GM19452 (cell line): ENCODE data around the gene ADISSP.

ENCODE experiments used
- ATAC-seq: cut with Tn5 transposase; IDR thresholded peaks from one replicate; pipeline ENCODE4 v1.9.1; 2021; ENCODE audit not compliant: unreplicated experiment

Gene ADISSP

DNA sequence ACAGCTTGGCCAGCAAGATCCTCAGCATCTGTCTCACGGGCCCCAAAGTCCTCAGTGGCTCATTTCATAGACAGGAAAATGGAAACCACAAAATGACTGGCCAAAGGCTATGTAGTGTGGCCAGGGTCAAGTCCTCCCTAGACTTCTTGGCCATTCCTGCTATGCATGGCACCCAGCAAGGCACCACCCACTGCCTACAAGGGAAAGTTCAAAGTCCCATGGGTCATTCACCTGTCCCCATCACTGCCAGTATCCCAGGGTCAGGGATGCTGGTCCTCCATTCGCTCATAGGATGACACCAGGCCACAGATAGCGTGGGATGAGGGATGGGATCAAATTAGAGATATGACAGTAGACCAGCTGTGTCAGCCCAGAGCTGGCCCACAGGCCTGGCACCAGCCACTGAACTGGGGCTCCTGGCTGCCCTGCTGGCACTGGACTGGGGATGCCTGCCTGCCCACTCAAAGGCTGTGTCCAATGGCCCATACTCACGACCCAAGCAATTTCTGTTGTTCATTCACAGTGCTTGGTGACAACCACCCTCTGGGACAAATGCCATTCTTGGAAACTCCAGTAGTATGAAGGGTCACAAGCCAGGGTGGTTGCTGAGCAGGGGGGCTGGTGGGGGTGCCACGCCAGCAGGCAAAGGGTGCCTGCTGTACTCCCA lies 11.6 kb downstream of the ADISSP start:
- ATAC-seq = no peak

DNA sequence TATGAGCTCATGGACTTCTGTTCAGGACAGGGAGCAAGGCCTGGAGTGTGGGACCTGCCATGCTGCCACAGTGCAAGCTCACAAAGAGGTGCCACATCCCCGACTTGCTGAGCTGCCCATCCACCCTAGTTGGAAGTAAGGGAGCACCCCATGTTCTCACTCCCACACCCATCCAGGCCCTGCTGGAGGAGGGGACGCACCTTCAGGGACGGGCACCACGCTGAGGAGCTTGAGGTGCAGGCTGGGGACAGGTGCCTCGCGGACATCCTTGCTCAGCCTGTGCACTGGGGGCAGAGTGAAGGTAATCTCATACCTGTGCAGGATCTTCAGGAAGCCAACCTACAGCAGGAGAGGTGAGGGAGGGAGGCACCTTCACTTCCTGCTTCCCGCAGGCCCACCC lies 12.3 kb downstream of the ADISSP start:
- ATAC-seq = no peak

DNA sequence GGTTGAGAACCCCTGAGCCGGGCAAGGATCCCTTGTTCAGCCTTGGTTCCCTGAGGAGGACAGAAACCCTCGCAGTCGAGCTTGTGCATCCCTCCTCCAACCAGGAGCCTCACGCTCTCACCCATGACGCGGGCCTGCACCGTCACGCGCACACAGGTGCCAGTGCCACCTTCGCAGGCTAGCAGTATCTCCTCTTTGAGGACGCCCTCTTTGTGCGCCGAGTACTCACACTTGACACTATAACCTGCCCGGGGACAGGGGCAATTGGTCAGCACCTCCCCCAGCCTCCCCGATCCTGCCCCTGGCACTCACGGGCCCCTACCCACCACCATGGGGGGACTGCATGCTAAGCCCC lies 13.3 kb downstream of the ADISSP start:
- no peak for ATAC-seq

DNA sequence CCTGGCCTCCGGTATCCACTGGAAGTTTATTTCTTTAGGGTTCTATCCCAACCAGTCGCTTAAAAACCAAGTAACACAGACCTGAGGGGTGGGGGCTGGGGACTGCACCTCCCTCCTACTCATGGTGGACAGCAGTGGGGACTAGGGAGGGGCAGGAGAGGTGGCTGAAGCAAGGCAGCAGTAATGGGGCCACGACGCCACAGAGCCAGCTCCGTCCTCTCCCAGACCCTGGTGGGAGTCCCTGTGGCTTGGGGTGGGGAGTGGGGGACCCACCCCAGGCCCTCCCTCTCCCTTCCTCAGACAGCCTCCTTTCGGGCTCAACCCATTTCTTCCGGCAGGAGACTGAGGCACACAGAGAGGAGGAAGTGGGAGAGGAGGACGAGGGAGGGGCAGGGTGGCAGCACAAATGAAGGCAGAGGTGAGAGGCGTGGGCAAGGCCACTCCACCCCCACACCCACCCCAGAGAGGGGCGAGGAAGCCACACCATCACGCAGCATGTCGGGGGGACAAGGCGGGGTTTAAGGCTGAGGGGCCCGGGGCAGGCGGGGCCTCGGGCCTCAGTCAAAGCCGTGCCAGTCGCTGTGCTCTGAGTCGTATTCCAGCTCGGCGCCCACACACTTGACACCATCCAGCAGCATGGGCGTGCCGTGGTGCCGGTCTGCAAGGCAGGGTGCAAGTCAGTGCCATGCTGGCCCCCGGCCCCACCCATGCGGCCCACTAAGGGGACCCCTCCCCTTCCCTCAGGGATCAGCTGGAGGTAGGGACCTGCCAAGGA lies 13.9 kb downstream of the ADISSP start:
- ATAC-seq = no peak

DNA sequence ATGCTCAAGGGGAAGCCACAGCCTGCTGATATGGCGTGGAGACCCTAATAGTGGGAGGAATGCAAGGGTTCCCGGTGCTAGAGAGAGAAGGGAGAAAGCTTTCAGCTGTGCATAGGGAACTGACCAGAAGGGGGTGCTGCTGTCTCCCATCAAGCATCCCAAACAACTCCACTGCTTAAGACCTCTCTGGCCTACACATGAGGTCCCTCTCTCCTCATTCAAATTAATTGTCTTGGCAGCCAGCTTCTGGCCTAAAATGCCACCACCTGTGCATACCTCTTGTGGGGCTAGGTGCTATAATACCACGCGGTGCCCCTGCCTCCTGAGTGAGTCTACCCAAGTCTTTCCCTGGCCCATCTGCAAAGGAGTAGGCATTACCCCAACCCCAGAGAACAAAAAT lies 14.5 kb downstream of the ADISSP start:
- ATAC-seq = no peak

DNA sequence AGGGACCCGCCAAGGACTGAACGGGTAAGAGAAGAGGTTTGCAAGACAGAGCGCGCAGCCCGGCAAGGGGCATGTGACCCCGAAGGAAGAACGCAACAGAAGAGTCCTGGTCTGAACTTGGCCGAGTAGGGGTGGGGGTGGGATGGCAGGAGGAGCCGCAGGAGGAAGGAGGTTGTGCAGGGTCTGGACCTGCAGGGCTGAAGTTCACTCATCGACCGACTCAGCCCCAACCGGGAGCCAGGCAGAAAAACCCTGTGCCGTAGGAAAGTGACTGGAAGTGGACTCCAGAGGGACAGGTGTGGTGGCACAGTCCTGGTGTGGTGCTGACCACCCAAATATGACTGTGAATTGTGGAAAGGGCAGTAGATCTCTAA lies 15.2 kb downstream of the ADISSP start:
- ATAC-seq = no peak

DNA sequence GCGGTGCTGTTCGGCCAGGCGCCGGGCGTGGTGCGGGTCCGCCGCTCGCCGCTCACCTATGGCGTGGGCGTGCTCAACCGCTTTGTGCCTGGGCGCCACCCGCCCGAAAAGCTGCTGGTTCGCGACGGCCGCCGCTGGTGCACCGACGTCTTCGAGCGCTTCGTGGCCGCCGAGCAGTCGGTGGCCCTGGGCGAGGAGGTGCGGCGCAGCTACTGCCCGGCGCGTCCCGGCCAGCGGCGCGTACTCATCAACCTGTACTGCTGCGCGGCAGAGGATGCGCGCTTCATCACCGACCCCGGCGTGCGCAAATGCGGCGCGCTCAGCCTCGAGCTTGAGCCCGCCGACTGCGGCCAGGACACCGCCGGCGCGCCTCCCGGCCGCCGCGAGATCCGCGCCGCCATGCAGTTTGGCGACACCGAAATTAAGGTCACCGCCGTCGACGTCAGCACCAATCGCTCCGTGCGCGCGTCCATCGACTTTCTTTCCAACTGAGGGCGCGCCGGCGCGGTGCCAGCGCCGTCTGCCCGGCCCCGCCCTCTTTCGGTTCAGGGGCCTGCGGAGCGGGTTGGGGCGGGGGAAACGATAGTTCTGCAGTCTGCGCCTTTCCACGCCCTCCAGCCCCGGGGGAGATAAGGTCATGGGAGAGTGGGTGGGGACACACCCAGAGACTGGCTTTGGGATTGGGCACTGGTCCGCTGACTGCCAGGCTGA lies 15.7 kb downstream of the ADISSP start:
- ATAC-seq = no peak

DNA sequence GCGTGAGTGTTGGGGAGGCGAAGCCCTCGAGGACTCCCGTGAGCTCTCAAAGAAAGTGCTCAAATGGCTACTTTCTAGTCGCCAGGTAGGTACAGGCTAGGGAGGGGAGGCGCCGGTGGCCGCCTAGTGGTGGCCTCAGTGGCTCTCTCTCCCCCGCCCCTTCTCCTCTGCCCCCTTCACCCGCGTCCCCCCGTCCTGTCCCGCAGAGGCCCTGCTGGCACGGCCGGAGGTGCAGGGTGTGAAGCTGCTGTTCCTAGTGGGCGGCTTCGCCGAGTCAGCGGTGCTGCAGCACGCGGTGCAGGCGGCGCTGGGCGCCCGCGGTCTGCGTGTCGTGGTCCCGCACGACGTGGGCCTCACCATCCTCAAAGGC lies 16.3 kb downstream of the ADISSP start:
- ATAC-seq = no peak

DNA sequence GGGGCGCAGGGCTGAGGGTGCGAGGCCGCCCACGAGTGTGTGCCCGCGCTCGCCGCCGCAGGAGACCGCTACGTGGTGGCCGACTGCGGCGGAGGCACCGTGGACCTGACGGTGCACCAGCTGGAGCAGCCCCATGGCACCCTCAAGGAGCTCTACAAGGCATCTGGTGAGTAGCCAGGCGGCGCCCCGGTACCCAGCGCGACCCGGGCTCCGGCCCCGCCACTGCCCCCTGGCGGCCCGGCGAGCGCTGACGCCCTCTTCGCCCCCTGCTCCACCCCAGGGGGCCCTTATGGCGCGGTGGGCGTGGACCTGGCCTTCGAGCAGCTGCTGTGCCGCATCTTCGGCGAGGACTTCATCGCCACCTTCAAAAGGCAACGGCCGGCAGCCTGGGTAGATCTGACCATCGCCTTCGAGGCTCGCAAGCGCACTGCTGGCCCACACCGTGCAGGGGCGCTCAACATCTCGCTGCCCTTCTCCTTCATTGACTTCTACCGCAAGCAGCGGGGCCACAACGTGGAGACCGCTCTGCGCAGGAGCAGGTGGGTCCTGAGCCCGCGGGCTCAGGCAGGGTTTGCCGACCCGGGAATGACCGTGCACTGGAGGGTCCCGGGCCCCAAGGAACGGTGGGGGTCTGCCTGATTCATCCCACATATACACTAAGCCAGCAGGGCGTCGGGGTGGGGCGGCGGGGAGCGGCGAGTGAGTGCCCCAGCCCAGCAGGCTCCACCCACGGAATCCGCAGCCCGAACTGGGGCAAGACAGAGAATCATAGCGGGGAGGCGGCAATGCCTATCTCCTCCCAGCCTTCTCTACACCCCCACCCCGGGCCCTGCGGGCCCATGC lies 17.6 kb downstream of the ADISSP start:
- no peak for ATAC-seq

DNA sequence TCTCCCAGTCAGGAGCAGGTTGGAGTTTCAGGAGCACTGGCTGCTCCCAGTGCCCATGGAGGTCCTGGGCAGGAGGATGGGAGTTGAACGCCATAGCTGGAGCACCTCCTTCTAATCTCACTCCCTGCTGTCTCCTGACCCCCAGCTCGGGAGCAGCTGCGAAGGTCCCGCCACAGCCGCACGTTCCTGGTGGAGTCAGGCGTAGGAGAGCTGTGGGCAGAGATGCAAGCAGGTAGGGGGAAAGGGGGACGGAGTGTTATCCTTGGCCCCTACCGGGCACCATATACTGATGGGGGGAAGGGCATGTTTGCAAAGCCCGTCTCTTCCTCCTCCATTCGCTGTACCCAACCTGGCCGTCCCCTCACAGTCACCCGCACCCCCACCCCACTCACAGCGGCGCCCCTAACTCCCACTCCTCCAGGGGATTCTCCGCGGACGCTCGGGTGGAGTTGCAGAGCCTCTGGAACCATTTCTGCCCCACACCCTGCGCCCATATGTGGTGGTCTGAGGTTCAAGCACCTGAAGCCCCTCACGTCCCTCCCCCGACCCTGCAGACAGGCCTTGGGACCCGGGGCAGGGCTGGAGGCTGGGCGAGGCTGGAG lies 18.4 kb downstream of the ADISSP start:
- no peak for ATAC-seq

DNA sequence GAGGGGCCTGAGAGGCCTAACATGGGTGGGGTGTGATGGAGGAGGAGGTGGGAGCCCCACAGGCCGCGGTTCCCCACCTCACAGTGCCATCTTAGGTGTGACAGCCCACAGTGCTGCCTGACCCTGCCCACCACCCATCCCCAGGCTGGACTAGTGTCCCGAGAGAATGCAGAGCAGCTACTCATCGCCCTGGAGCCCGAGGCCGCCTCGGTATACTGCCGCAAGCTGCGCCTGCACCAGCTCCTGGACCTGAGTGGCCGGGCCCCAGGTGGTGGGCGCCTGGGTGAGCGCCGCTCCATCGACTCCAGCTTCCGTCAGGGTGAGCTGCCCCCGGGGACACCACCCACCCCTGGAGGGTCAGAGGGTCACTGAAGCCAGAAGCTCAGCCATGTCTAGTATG lies 19.5 kb downstream of the ADISSP start:
- ATAC-seq = no peak

DNA sequence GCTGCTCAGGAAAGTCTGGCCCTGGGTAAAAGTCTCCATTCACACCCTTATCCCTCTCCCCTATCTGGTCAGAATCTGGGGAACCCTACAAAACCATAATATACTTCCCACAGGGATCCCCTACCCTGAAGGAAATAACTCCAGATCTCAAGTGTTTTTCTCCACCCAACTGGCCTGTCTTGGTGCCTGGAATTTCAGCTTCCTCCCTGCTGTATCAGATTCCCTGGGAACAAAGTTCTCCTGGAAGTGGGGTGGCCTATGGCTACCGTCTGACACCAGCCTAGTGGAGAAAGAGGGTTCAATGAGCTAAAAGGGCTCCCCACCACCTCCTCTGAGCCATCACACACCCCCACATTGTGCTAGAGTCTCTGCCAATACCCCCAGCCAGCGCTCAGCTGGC lies 20.1 kb downstream of the ADISSP start:
- ATAC-seq = no peak

DNA sequence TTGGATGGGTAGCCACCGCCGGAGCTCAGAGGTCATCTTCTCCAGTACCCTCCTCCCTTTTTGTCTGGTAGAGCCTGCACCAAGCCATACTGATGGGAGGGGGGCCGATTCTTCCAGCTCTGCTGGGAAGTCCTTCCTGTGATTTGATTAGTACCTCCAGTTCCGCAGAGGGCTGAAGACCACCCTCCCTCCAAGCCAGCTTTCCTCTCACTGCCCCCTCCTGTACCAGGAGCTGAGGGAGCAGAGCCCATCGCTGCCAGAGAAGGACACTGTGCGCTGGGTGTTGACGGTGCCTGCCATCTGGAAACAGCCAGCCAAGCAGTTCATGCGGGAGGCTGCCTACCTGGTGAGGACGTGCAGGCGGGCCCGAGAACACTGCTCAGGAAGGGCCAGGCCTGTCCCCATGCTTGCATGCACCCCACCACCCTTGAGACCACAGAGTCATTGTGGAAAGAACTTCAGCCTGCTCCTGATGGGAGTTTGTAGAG lies 21.8 kb downstream of the ADISSP start:
- ATAC-seq = no peak

DNA sequence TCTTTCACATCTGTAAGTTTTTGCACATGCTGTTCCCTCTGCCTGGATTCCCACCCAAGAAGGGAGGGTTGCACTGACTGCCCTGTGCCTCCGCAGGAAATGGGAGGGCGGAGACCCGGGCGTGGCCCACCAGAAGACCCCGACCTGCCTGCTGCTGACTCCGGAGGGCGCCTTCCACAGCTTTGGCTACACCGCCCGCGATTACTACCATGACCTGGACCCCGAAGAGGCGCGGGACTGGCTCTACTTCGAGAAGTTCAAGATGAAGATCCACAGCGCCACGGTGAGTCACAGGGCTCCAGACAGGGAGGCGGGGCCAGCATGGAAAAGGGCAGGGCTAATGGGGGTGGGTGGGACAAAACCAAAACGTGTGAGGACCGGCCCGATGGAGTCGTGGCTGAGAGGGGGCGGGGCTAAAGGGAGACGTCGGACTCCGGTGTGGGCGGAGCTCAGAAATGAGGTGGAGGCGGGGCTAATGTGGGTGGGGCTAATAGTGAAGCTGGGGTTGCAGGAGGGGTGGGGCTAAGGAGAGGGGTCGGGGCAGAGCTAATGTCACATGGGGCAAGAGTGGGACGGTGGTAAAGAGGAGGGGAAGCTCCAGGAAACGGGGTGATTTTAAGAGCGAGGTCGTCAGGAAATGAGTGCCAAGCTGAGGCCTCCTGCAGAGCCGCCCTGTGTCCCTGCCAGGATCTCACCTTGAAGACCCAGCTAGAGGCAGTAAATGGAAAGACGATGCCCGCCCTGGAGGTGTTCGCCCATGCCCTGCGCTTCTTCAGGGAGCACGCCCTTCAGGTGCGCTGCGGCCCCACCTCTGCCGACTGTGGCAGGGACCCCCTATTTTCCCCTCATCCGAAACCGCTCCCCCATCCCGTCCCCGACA lies 22.5 kb downstream of the ADISSP start:
- ATAC-seq = no peak

DNA sequence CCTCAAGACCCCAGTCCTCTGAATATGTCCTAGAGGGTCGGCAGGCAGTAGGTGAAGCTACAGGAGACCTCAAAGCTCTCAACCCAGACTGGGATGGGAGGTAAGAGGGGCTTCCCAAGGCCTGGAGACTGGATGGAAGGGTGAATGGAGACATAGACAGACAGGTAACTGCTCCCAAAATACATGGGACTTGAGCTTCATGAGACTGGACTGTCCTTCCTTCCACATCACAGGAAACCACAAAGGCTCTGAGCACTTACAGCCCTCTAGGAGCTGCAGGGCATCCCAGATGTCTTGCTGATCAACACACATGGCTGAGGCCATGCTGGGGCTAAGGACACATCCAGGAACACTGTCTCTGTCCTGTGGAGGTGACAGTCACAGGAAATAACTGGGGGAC lies 23.5 kb downstream of the ADISSP start:
- ATAC-seq = no peak

DNA sequence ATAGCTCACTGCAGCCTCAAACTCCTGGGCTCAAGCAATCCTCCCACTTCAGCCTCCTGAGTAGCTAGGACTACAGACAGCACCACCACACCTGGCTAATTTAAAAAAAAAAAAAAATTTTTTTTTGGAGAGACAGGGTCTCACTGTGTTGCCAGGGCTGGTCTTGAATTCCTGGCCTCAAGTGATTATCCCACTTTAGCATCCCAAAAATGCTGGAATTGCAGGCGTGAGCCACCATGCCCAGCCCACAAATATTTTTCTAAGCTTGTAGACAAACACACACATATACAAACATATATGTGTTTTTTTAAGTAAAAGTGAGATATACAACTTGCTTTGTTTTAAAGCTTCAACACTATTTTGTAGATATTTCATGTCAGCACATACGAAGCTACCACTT lies 24.3 kb downstream of the ADISSP start:
- no peak for ATAC-seq

DNA sequence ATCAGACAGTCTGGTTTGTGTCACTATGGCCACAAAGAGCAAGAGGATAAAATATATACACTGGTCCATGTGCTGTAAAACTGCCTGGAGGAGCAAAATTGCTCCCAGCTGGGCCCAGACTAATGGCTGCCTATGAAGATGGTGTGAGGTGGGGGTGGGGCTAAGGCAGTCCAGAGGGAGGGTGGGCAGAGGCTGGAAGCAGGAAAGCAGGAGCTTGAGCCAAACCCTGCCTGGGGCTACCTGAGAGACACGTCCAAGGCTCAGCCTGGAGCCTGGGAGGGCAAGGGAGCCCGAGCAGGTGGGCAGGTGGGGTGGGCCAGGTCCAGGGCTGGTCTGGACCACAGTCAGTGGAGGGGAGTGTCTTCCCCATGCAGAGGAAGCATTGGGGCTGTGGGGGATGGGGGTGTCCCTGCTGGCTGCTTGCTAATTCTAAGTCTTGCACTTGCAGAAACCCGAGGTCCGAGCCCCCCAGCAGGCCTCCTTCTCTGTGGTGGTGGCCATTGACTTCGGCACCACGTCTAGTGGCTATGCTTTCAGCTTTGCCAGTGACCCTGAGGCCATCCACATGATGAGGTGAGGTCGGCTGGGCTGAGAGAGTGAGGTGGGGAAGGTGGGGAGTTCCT lies 25.6 kb downstream of the ADISSP start:
- ATAC-seq = no peak

DNA sequence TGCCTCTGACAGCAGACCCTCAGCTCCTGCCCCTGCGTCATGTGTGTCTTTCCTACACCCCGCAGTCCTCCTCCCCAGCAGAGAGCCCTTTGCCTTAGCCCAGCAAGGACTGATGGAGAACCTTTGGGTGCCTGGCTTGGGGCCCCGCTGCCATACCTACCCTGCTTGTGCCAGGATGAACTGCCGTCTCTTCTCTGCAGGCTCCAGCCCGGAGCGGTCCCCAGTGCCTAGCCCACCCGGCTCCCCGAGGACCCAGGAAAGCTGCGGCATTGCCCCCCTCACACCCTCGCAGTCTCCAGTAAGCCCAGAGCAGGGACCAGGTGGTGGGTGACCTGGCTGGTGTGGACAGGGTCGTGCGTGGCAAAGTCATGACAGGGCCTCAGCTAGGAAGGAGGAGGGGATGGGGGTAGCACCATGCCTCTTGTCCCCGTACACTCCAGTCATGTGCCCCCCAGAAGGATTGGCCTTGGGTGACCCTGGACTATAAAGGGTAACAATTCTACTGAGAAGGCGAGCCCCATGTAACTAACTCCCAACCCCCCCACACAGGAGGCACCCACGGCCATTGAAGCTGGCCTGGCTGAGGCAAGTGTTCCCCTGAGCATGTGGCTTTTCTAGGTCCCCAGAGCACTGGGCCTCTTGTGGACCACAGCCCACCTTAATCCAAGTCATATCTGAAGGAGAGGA lies 26.8 kb downstream of the ADISSP start:
- no peak for ATAC-seq

DNA sequence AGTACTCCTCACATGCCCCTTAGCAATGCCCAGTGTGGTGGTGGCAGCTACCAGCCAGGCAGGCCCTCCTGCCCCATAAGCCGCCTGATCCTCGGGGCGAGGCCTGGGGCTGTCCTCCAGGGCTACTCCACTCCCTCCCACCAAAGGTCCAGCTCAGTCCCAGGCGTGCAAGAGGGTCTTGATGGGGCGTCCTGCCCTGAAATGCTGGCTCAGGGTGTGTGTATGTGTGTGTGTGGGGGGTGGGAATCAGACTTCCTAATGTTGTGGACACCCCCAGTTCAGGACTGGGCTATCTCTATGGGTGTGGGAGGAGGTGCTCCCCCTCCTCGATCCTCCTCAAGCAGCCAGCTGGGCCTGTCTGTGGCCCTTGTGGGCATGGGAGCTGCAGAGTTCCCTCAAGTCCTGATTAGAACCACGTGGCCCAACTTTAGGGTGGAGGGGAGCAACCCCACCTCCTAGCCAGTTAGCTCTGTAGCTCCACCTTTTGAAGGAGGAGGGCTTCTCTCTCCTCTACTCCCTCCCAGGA lies 27.6 kb downstream of the ADISSP start:
- no peak for ATAC-seq
